GM12872 (cell line): Measurements from ENCODE around the gene GRIK2.

Experiments used
- TF ChIP-seq, protein P1 (sequence below): IDR thresholded peaks from 3 replicates; pipeline ENCODE4 v1.5.1; 2011; ENCODE audit warnings: low read depth, mild to moderate bottlenecking, low read length, moderate library complexity; ENCODE audit not compliant: insufficient read depth

Gene GRIK2

DNA sequence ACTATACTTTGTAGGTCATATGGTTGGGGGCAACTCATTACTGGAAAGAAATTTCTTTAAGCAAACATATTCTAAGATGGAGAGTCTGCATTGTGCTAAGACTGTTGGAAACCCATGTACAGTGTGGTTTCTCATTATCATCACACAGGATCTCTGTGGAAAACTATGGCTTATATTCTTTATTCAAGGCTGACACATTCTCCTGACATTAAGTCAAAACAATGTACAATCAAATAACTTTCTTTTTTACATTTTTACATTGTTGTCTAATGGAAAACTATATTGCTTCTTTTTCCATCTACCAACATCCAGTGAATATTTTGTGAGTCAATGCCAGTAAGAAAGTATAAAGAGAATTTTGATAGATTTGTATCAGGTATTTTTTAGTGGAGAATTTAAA is 417.6 kb downstream of the GRIK2 start:
- TF ChIP-seq, protein P1, sequence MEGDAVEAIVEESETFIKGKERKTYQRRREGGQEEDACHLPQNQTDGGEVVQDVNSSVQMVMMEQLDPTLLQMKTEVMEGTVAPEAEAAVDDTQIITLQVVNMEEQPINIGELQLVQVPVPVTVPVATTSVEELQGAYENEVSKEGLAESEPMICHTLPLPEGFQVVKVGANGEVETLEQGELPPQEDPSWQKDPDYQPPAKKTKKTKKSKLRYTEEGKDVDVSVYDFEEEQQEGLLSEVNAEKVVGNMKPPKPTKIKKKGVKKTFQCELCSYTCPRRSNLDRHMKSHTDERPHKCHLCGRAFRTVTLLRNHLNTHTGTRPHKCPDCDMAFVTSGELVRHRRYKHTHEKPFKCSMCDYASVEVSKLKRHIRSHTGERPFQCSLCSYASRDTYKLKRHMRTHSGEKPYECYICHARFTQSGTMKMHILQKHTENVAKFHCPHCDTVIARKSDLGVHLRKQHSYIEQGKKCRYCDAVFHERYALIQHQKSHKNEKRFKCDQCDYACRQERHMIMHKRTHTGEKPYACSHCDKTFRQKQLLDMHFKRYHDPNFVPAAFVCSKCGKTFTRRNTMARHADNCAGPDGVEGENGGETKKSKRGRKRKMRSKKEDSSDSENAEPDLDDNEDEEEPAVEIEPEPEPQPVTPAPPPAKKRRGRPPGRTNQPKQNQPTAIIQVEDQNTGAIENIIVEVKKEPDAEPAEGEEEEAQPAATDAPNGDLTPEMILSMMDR: no peak

DNA sequence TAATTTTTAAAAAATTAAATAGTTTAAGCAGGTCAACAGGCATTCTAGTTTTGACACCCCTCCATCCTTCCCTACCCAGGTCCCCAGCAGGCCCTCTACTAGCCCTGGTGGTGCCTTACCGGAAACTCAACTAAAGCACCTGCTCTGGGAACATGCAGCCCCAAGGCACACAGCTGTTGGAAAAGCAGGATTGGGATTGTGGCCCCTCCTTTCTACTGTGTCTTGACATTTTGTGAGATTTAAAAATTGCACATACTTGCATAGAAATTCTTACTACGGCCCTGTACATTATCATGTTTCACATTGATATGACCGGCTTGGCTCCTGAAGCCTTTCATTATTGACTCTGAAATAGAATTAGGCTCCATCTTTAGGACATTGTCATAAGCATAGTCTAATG is 423.2 kb downstream of the GRIK2 start:
- TF ChIP-seq, protein P1: no peak

DNA sequence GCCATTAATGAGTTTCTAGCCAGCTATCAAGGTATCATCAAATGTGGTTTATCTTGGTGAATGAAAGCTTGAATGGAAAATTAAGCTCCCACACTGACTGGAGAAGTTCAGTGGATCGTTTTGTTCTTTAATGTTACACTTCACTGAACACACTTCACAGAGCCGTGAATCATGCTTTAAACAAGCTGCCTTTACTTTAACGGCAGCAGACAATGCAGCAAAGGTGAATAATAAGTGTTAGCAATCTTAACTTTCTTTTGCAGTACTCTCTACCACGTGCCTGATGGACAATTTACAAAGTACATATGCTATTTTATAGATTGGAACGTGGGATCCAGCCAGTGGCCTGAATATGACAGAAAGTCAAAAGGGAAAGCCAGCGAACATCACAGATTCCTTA is 424.5 kb downstream of the GRIK2 start:
- TF ChIP-seq, protein P1: no peak

DNA sequence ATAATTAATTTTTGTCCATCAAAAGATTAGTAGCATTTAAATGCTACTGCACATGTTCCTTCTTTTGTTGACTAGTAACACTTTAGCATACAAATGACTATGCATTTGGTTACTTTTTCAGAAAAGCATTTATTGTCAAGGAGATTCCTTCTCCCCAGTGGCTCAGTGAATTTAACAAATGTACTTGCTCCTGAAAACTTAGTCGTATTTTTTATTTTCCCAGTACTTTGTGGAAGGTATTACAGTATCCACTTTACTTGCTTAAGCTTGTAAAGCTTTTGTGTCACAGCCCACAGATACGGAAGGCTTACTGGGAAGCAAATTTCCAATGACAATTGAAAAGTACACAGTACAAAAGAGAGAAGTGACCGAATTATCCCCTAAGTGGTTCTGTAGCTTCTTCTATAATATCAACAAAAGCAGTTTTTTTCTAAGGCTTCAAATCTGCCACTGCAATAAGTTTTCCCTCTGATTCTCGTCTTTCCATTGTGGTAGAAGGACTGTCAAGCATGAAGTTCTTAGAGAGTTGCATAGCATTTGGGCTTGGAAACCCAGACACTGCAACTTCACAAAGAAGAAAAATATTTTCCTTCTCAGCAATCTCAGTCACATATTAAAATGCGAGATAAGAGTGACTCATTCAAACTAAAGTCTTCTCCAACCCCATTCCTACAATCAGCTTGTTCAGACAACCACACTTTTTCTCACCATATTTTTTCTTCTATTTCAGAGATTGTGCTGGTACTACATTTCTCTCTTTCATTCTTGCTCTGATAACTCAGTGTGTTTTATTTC is 431.2 kb downstream of the GRIK2 start:
- TF ChIP-seq, protein P1: no peak

DNA sequence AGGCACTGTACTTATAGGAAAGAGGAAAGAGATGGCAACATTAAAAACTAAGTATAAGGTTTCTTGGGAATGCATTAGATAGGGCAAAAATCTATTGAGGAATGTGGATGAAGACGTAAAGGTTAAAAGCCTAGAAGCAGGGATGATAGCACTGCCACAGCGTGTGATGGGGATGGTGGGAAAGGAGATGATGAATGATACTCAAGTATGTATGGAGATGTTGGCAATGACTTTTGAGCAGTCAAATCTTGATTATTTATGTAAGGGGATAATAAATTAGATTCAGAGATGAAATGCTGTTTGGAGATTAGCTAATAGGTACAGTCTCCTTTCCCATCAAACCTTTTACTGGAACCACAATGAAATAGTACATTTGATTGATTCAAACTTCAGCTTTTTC is 432.8 kb downstream of the GRIK2 start:
- TF ChIP-seq, protein P1: no peak

DNA sequence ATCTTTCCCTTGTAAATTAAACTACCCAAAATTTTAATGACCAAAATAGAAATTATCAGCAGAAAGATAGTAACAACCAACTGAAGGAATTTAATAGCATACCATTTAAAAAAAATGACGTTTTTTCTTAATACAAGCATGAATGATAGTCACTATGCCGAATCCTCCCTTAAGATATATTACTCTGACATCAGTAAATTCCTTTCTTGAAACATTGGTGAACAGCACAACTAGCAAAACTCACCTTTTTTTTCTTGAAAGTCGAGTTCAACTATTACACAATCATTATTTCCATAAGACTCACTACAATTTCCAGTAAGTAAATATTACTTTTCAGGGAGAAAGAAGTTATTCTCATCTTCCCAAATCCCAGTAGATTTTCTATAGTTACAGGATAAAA is 433.2 kb downstream of the GRIK2 start:
- TF ChIP-seq, protein P1: no peak

DNA sequence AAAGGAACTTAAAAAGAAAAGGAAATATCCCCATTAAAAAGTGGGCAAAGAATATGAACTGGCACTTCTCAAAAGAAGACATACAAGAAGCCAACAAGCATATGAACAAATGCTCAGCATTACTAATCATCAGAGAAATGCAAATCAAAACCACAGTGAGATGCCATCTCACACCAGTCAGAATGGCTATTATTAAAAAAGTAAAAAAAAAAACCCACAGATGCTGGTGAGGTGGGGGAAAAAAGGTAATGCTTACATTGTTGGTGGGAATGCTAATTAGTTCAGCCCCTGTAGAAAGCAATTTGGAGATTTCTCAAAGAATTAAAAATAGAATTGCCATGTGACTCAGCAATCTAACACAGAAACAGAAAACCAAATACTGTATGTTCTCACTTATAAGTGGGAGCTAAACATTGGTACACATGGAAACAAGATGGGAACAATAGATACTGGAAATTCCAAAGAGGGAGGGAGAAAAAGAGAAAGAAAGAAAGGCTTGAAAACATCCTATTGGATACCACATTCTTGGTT is 437.1 kb downstream of the GRIK2 start:
- TF ChIP-seq, protein P1: no peak
